ENCODE results near the gene PRR18.

Gene PRR18

DNA sequence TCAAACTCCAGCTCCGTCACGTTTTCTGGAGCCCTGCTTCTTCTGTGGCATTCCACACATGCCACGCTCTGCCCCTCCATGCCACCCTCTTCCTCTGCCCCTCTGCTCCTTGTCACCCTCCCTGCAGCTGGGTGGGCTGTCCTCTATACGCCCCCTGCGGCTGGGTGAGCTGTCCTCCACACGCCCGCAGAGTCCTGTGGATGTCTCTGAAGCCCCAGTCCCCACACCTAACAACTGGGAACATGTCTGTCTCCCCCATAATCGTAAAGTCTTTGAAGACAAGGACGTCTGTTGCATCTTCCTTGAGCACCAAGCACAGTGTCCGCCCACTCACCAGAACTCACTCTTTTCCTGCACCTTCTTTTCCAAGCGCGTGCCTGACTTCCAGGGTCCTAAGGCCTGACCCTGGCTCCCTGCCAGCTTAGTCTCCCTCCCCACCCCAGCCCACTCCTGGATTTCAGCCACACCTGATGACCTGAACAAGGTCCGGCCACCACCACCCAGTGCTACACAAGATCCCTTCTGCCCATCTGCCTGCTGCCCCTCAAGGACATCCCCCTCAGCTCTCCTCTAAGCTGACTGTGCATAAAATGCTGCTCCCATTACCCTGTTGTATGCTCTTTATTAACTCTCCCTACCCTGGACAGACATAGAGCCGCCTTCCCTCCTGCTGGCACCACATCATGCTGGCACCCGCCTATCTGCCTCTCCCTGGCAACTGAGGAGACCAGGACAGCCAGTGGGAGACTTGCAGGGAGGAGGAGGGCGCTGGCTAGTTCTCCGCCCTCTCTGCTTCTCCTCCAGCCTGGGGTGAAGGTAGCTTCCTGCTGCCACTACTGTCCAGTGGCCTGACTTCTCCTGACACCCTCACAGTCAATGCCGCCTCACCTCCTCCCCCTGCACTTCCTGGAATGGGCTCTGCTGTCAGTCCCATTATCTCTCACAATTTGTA, 10.7 kb upstream of the PRR18 start:
- Histone ChIP-seq H3K36me3 (ENCODE audit: insufficient read depth, low read length) (peaks cover 8% of the 10 kb centered on the region), H3K9me3 (ENCODE audit: control insufficient read depth, insufficient read depth, low read length) (no peaks in the 10 kb centered on the region), H3K9ac (ENCODE audit: low read depth, low read length) (no peak overlapping the region), H3K4me1 (ENCODE audit: insufficient read depth, low read length) (peaks cover 3% of the 10 kb centered on the region; the same call in 1 of the 2 replicates)

DNA sequence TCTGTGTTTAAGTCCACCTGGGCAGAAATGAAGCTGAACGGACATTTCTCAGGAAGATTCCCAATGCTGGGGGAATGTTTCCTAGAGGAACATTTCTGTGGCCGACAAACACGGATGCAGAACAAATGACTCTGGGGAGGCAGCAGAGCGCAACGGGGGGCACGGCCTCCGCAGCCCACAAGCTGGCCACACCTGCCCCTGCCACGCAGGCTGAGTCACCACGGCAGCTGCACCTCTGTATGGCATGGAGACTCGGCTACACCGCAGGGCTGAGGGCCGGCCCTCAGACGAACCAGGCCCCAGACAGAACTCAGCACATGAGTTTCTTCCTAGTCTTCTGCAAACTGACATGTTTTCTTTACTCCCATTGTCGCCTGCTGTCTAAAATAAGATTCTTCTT, 10.0 kb upstream of the PRR18 start:
- Histone ChIP-seq H3K36me3 (ENCODE audit: insufficient read depth, low read length) (peaks cover 8% of the 10 kb centered on the region), H3K4me1 (ENCODE audit: insufficient read depth, low read length) (peaks cover 3% of the 10 kb centered on the region; the same call in 1 of the 2 replicates), H3K9me3 (ENCODE audit: control insufficient read depth, insufficient read depth, low read length) (no peaks in the 10 kb centered on the region), H3K9ac (ENCODE audit: low read depth, low read length) (no peak overlapping the region)

DNA sequence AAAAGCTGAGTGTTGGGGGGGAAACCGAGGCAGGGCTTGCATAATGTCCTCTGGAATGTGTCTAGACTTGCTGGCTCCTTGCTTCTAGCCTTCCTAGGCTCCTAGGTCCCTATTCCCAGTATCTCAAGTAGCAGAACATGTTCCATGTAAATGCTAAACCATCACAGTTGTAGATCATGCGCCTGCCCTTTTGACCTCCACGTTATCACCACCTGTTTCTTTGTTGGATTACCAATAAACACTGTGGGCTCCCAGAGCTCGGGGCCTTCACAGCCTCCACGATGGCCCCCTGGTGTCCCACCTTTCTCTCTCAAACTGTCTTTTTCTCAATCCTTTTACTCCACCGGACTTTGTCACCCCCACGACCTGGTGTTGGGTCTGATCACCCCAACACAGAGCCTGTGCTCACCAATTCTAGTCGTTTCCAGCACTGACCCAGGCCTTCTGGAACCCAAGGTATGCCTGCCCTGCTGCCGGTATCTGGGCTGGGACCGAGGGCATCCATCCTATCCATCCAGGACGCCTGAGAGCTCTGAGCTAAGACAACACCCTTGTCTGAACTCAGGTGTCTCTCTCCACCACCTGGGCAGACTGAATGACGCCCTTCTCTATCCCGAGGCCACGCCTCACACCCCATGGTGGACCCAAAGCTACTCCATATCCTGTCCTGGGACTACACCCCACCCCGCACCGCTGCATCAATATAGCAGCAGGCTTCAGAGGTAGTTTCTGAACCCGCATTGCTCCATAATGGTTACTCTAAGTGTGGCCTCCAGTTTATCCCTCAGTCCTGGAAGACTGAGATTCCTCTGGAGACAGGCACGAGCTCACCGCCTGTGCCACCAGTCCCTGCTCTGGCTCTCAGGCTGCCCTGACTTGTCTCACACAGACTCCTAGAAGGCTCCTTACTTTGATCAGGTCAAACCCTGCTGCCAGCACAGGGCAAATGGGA, 9.3 kb upstream of the PRR18 start:
- H3K9ac ChIP-seq (ENCODE audit: low read depth, low read length): no peak overlapping the region

DNA sequence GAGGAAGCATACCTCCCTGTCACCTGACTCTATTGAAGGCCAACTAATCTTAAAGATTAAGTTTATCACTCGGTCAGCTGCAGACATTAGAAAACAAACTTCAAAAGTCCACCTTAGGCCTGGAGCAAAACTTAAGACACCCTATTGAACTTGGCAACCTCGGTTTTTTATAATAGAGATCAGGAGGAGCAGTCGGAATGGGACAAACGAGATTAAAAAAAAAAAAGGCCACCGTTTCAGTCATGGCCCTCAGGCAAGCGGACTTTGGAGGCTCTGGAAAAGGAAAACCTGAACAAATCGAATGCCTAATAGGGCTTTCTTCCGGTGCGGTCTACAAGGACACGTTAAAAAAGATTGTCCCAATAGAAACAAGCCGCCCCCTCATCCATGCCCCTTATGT, 7.2 kb upstream of the PRR18 start:
- Histone ChIP-seq H3K9me3 (ENCODE audit: control insufficient read depth, insufficient read depth, low read length) (no peaks in the 10 kb centered on the region), H3K36me3 (ENCODE audit: insufficient read depth, low read length) (no peaks in the 10 kb centered on the region; the same call in 1 of the 2 replicates), H3K9ac (ENCODE audit: low read depth, low read length) (no peak overlapping the region), H3K4me1 (ENCODE audit: insufficient read depth, low read length) (peaks cover 3% of the 10 kb centered on the region; the same call in 1 of the 2 replicates)

More for the DNA sequence above, 9.3 kb upstream of the PRR18 start:
- Histone ChIP-seq H3K4me1 (ENCODE audit: insufficient read depth, low read length) (peaks cover 3% of the 10 kb centered on the region; the same call in 1 of the 2 replicates), H3K36me3 (ENCODE audit: insufficient read depth, low read length) (peaks cover 8% of the 10 kb centered on the region), H3K9me3 (ENCODE audit: control insufficient read depth, insufficient read depth, low read length) (no peaks in the 10 kb centered on the region)

DNA sequence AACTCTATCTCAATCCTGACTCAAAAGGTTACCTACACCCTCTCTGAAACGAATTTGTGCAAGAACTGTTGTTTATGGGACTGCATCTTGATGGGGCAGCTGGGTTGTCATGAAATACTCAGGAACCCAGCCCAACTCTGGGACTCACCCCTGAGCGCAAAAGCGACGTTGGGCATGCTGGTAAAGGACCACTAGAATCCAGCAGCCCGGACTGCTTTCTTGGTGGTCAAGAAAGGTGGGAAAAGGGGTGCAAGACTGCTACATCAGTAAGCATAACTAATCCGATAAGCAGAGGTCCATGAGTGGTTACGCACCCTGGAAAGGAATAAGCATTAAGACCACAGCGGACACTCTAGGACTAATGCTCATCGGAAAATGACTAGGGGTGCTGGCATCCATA, 6.3 kb upstream of the PRR18 start:
- no peaks in the 10 kb centered on the region for H3K9me3 ChIP-seq (ENCODE audit: control insufficient read depth, insufficient read depth, low read length)
- peaks cover 3% of the 10 kb centered on the region; the same call in 1 of the 2 replicates for H3K4me1 ChIP-seq (ENCODE audit: insufficient read depth, low read length)
- H3K36me3 ChIP-seq (ENCODE audit: insufficient read depth, low read length): no peaks in the 10 kb centered on the region
- no peak overlapping the region for H3K9ac ChIP-seq (ENCODE audit: low read depth, low read length)

DNA sequence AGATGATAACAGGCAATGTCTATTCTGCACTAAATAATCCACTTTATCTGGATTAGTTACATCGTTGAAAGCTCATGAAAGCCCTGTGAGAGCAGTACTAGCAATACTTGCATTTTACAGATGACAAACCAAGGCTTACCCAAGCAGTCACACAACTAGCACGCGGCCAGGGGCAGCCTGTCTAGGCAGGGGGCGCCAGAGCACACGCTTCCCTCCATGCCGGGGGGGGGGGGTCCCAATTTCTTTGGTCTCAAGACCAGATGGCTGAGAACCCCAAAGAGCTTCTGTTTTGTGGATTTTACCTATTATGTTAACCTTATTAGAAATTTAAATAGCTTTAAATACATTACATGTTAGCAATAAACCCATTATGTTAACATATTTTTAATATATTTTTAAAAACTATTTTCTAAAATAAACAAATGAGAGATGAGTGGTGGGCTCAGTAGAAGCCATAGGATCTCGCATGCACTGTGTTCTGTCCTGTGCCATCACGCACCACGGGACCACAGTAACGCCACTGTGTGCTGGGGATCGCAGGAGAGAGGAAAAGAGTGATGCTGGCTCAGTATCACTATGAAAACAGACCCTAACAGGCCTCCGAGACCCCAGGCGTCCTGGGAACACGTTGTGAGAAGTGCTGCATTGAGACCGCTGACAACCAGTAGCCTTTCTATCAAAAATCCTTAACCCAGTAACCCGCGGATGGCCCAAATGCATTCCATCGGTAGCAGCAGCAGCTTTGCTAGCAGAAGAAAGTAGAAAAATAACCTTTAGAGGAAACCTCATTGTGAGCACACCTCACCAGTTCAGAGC, 5.3 kb upstream of the PRR18 start:
- peaks cover 8% of the 10 kb centered on the region; the same call in 1 of the 2 replicates for H3K4me1 ChIP-seq (ENCODE audit: insufficient read depth, low read length)
- no peaks in the 10 kb centered on the region for H3K9me3 ChIP-seq (ENCODE audit: control insufficient read depth, insufficient read depth, low read length)
- H3K36me3 ChIP-seq (ENCODE audit: insufficient read depth, low read length): no peaks in the 10 kb centered on the region
- no peak overlapping the region for H3K9ac ChIP-seq (ENCODE audit: low read depth, low read length)

DNA sequence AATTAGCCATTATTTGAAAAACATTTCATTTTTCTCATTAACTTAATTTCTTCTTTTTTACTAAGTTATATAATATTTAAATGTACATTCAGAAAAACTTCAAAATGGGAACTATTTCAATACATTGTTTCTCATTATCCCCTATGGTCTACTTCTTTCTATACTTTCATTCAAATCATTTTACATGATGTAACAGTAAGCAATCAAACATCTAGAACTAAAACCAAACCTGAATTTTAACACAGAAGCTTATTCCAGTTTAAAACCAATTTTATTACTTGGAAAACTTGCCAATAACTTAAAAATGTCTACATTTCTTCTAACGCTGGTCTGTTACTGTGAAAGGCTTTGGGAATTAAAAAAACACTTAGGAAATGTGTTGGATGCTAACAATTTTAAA, 4.6 kb upstream of the PRR18 start:
- Histone ChIP-seq H3K9ac (ENCODE audit: low read depth, low read length) (no peak overlapping the region), H3K4me1 (ENCODE audit: insufficient read depth, low read length) (peaks cover 8% of the 10 kb centered on the region; the same call in 1 of the 2 replicates), H3K36me3 (ENCODE audit: insufficient read depth, low read length) (no peaks in the 10 kb centered on the region), H3K9me3 (ENCODE audit: control insufficient read depth, insufficient read depth, low read length) (no peaks in the 10 kb centered on the region)

DNA sequence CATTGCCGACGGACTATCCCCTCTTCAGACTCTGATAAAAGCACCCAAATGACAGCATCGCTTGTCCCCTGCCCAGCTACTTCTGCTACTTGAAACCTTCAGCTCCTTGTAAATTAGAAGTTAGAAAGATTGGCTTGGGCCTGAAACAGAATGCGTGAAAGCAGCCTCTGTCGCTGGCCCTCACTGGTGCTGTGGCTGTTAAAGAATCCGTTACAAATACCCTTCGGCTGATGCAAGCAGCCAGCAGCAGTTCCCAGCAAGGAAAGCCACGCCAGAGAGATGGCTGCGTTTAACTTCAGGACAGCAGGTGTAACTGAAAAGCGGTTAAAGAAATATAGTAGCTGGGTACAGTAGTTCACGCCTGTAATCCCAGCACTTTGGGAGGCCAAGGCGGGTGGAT, 2.4 kb upstream of the PRR18 start:
- no peaks in the 10 kb centered on the region for H3K9me3 ChIP-seq (ENCODE audit: control insufficient read depth, insufficient read depth, low read length)
- H3K4me1 ChIP-seq (ENCODE audit: insufficient read depth, low read length): peaks cover 8% of the 10 kb centered on the region; the same call in 1 of the 2 replicates
- no peak overlapping the region for H3K9ac ChIP-seq (ENCODE audit: low read depth, low read length)
- H3K36me3 ChIP-seq (ENCODE audit: insufficient read depth, low read length): no peaks in the 10 kb centered on the region

DNA sequence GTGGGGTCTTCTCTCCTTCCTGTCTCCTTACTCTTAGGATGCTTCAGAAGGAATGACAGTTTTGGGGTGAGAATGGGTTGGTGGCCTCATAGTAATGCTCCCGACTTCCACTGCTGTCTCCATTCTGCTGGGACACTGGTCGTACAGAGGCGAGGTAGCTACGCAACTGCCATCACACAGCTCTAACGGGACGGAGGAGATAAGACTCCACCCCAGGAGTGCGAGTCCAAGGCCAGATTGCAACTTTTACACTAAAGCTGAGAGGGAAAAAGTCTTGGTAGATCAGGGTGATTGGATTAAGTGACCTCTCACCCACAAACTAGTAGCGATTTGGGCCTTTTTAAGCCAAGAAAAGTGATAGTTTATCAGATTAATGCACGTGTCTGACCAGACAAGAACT, 1.8 kb upstream of the PRR18 start:
- peaks cover 8% of the 10 kb centered on the region; the same call in 1 of the 2 replicates for H3K4me1 ChIP-seq (ENCODE audit: insufficient read depth, low read length)
- no peak overlapping the region for H3K9ac ChIP-seq (ENCODE audit: low read depth, low read length)
- no peaks in the 10 kb centered on the region for H3K9me3 ChIP-seq (ENCODE audit: control insufficient read depth, insufficient read depth, low read length)
- no peaks in the 10 kb centered on the region for H3K36me3 ChIP-seq (ENCODE audit: insufficient read depth, low read length)

DNA sequence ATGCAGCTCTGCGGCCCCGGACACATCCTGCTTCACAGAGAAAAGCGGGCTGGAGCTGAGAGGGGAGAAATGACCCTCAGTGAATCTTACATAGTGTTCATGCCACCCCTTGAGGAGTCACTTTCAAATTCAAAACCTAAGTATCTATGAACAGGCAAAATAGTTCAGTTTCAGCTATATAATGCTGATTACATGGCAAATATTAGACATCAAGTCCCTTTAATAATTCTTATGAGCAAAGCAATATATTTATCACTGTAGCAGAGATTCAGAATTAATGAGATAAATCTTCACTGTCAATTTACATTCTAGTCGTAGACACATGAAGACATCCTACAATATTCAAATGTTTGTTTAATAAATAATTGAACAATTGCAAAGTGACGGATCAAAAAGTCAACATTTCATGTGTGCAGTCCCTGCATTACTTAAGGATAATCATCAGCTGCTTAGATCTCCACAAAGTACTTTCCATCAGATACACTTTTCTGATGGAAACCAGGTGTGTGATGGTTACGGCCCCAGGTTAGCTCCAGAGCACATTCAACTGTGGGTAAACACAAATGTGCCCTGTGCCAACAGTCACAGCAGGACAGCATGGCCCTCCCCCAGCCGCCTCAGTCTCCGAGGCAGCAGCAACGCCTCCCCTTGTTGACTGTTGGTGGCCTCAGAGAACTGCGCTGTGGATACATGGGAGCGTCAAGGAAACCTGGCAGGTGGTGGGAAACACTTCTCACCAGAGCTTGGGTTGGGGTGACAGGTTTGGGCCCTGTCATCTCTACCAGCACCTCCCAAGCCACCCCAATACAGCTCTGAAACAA, 787 bp upstream of the PRR18 start:
- Histone ChIP-seq H3K36me3 (ENCODE audit: insufficient read depth, low read length) (no peaks in the 10 kb centered on the region), H3K9me3 (ENCODE audit: control insufficient read depth, insufficient read depth, low read length) (no peaks in the 10 kb centered on the region)

DNA sequence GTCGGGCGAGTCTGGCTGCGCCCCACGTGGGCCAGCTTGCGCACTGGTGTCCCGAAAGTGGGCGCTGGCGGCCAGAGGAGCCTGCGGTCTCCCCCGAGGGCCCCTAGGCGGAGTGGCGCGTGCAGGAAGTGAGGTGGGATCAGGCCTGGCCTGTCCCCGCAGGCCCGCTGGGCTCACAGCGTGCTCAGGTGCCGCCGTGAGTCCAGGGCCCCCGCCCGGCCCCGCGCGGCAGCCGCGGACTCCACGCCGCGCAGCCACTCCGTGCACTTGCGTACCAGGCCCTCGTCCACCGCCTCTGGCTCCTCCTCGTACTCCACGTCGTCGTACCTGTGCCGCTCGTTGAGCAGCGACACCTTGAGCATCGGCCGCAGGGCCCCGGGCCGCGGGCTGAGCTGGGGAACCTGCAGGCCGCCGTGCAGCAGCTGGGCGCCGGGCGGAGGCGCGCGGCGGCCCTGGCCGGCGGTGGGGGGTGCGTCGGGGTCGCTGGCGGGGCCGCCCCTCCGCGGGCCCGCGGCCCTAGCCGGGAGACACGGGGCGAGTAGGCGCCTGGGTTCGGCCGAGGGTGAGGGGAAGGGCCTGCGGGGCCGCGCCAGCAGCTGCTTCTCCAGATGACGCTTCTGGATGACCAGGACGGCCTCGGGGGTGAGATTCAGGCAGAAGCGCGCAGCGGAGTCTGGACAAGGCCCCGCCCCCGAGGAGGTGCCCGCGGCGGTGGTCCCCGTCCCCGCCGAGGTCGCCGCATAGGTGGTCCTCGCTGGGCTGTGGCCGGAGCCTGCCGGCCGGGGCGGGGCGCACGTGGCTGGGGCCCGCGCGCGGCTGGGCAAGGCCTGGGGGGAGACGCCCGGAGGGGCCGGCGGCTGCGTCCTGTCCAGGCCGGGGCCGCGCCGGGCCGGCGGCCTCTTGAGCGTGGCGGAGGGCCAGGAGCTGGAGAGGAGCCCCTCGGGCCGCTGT, 835 bp downstream of the PRR18 start:
- H3K9me3 ChIP-seq (ENCODE audit: control insufficient read depth, insufficient read depth, low read length): no peaks in the 10 kb centered on the region
- peak overlapping the region; percentile 52 for H3K9ac ChIP-seq (ENCODE audit: low read depth, low read length)
- H3K36me3 ChIP-seq (ENCODE audit: insufficient read depth, low read length): no peaks in the 10 kb centered on the region
- H3K4me1 ChIP-seq (ENCODE audit: insufficient read depth, low read length): 0 out of 2 replicates have a peak, but pooled peaks cover 5% of the 10 kb centered on the region

More for the DNA sequence above, 787 bp upstream of the PRR18 start:
- H3K9ac ChIP-seq (ENCODE audit: low read depth, low read length): peak overlapping the region; percentile 52; the same call in 1 of the 2 replicates
- 0 out of 2 replicates have a peak, but pooled peaks cover 5% of the 10 kb centered on the region for H3K4me1 ChIP-seq (ENCODE audit: insufficient read depth, low read length)
